SK-N-SH (cell line): Measurements from ENCODE around the gene NRBP1. TPM values are rescaled to one million over a fixed set of nuclear protein-coding genes. Genes with fewer than 3 reads are reported as not detected.

Experiments used
- CTCF ChIA-PET: fragments of 300-600, 350-600 bp; formaldehyde crosslinking; extraction: SDS; loops from one replicate; lab custom pipeline; 2021; lab: Yijun Ruan, JAX
- POLR2A ChIA-PET: fragments of 350-600 bp; sonication (Branson Sonifier 250); formaldehyde crosslinking; extraction: SDS; loops from one replicate; lab custom pipeline; 2020; ENCODE audit warnings: antibody characterized with exemption, inconsistent platforms; lab: Yijun Ruan, JAX
- DNase-seq: peaks from one replicate; pipeline ENCODE4 v3.0.0; 2012
- H2AFZ ChIP-seq: fragments of 200-600 bp; sonication (generic); 2 replicates; pipeline ENCODE4 v1.8.1; 2016; ENCODE audit warnings: antibody characterized with exemption, mild to moderate bottlenecking, low read depth
- H3F3A ChIP-seq: fragments of 200-600 bp; sonication (generic); replicated peaks from 2 replicates; pipeline ENCODE3; 2016; ENCODE audit warnings: antibody characterized with exemption, mild to moderate bottlenecking; ENCODE audit not compliant: insufficient read depth
- H3K27ac ChIP-seq, 2 experiments: fragments of 200-500 bp in 1 of 2; fragments of 200-600 bp in 1 of 2; sonication (Bioruptor generic) in 1 of 2; sonication (generic), shearing (Covaris generic) in 1 of 2; 2 replicates each; pipeline versions ENCODE4 v1.5.1 to v1.6.1; 2014 to 2016; ENCODE audit warnings: low read depth in 2 of 2, inconsistent platforms in 1 of 2, low read length in 1 of 2, mild to moderate bottlenecking in 1 of 2, mixed read lengths in 1 of 2
- H3K27me3 ChIP-seq: fragments of 200-600 bp; sonication (generic), shearing (Covaris generic); 2 replicates; pipeline ENCODE4 v1.6.1; 2016; ENCODE audit warnings: mixed run types; ENCODE audit not compliant: insufficient read depth
- H3K36me3 ChIP-seq, 2 experiments: fragments of 200-500 bp in 1 of 2; fragments of 200-600 bp in 1 of 2; sonication (Bioruptor generic) in 1 of 2; sonication (generic) in 1 of 2; replicated peaks in 1 of 2; 2 replicates each; pipeline versions ENCODE3 to v1.5.1; 2014 to 2016; ENCODE audit warnings: low read length in 1 of 2, mild to moderate bottlenecking in 1 of 2; ENCODE audit not compliant: insufficient read depth in 2 of 2, control insufficient read depth in 1 of 2
- H3K4me1 ChIP-seq, 2 experiments: fragments of 200-500 bp in 1 of 2; fragments of 200-600 bp in 1 of 2; sonication (Bioruptor generic) in 1 of 2; sonication (generic), shearing (Covaris generic) in 1 of 2; 2 replicates each; pipeline versions ENCODE4 v1.5.1 to v1.6.1; 2014 to 2016; ENCODE audit warnings: low read depth in 1 of 2, low read length in 1 of 2, mixed run types in 1 of 2; ENCODE audit not compliant: insufficient read depth in 2 of 2, control insufficient read depth in 1 of 2
- H3K4me2 ChIP-seq: fragments of 200-600 bp; sonication (generic), shearing (Covaris generic); 2 replicates; pipeline ENCODE4 v1.6.1; 2017; ENCODE audit warnings: mixed run types
- H3K4me3 ChIP-seq, 2 experiments: fragments of 200-500 bp in 1 of 2; fragments of 200-600 bp in 1 of 2; sonication (Bioruptor generic) in 1 of 2; sonication (generic), shearing (Covaris generic) in 1 of 2; 2 replicates each; pipeline versions ENCODE4 v1.5.1 to v1.8.1; 2014 to 2016; ENCODE audit warnings: low read depth in 2 of 2, inconsistent platforms in 1 of 2, low read length in 1 of 2, mild to moderate bottlenecking in 1 of 2, mixed read lengths in 1 of 2, moderate library complexity in 1 of 2
- H3K79me2 ChIP-seq: fragments of 200-600 bp; sonication (generic); 2 replicates; pipeline ENCODE4 v1.8.1; 2017; ENCODE audit warnings: mild to moderate bottlenecking; ENCODE audit not compliant: insufficient read depth
- H3K9ac ChIP-seq: fragments of 200-600 bp; sonication (generic); 2 replicates; pipeline ENCODE4 v1.6.1; 2017; ENCODE audit warnings: mixed run types
- H3K9me2 ChIP-seq: fragments of 200-600 bp; sonication (generic); 2 replicates; pipeline ENCODE4 v1.6.1; 2017; ENCODE audit warnings: mixed run types
- H3K9me3 ChIP-seq: fragments of 200-600 bp; sonication (generic); 2 replicates; pipeline ENCODE4 v1.6.1; 2017; ENCODE audit warnings: mixed run types, mild to moderate bottlenecking, moderate library complexity
- H4K20me1 ChIP-seq: fragments of 200-600 bp; sonication (generic); 2 replicates; pipeline ENCODE4 v1.6.1; 2017; ENCODE audit warnings: mild to moderate bottlenecking, mixed run types; ENCODE audit not compliant: insufficient read depth
- CTCF ChIP-seq: fragments of 200-600 bp; sonication (generic); IDR thresholded peaks from 2 replicates; pipeline ENCODE4 v1.6.1; 2017; ENCODE audit warnings: antibody characterized with exemption, mild to moderate bottlenecking, moderate library complexity
- EP300 ChIP-seq, 2 experiments: IDR thresholded peaks; 2 replicates each; pipeline versions ENCODE4 v1.4.0 to v1.6.1; 2012; ENCODE audit warnings: borderline replicate concordance in 1 of 2, low read depth in 1 of 2, low read length in 1 of 2
- FOXM1 ChIP-seq: IDR thresholded peaks from 2 replicates; pipeline ENCODE4 v1.4.0; 2012; ENCODE audit warnings: low read depth, mild to moderate bottlenecking
- GABPA ChIP-seq: IDR thresholded peaks from 2 replicates; pipeline ENCODE4 v1.4.0; 2012; ENCODE audit warnings: low read depth, mild to moderate bottlenecking
- IRF3 ChIP-seq: fragments of 150-350 bp; IDR thresholded peaks from 2 replicates; pipeline ENCODE4 v1.6.1; 2016; ENCODE audit warnings: mild to moderate bottlenecking, low read depth, low read length
- MXI1 ChIP-seq: IDR thresholded peaks from 2 replicates; pipeline ENCODE4 v1.6.1; 2012; ENCODE audit warnings: mild to moderate bottlenecking, low read depth, low read length, improper control_type of control experiment
- NFIC ChIP-seq: IDR thresholded peaks from 2 replicates; pipeline ENCODE4 v1.4.0; 2012; ENCODE audit warnings: borderline replicate concordance
- NRF1 ChIP-seq: IDR thresholded peaks from 2 replicates; pipeline ENCODE4 v1.6.1; 2012; ENCODE audit warnings: low read depth, mild to moderate bottlenecking, low read length
- POLR2AphosphoS5 ChIP-seq: IDR thresholded peaks from 2 replicates; pipeline ENCODE4 v1.6.1; 2012; ENCODE audit warnings: low read depth, low read length
- RAD21 ChIP-seq: IDR thresholded peaks from 2 replicates; pipeline ENCODE4 v1.6.1; 2012; ENCODE audit warnings: mild to moderate bottlenecking, low read length
- RCOR1 ChIP-seq: fragments of 150-350 bp; IDR thresholded peaks from 2 replicates; pipeline ENCODE4 v1.6.1; 2017; ENCODE audit warnings: antibody characterized with exemption, low read length
- REST ChIP-seq: IDR thresholded peaks from 2 replicates; pipeline ENCODE4 v1.6.1; 2012; ENCODE audit warnings: mild to moderate bottlenecking, low read depth, low read length, moderate library complexity
- RFX5 ChIP-seq: IDR thresholded peaks from 2 replicates; pipeline ENCODE4 v1.6.1; 2012; ENCODE audit warnings: mild to moderate bottlenecking, improper control_type of control experiment, low read length
- RXRA ChIP-seq: IDR thresholded peaks from 2 replicates; pipeline ENCODE4 v1.4.0; 2012; ENCODE audit warnings: low read depth, mild to moderate bottlenecking, borderline replicate concordance
- SIN3A ChIP-seq: IDR thresholded peaks from 2 replicates; pipeline ENCODE4 v1.6.1; 2012; ENCODE audit warnings: low read depth, mild to moderate bottlenecking, low read length, moderate library complexity, borderline replicate concordance
- TAF1 ChIP-seq: IDR thresholded peaks from 2 replicates; pipeline ENCODE4 v1.6.1; 2012; ENCODE audit warnings: low read depth, mild to moderate bottlenecking, low read length, moderate library complexity, borderline replicate concordance
- TEAD4 ChIP-seq: IDR thresholded peaks from 2 replicates; pipeline ENCODE4 v1.4.0; 2012; ENCODE audit warnings: mild to moderate bottlenecking, borderline replicate concordance; ENCODE audit not compliant: insufficient read depth
- USF1 ChIP-seq: IDR thresholded peaks from 2 replicates; pipeline ENCODE4 v1.4.0; 2012; ENCODE audit warnings: low read depth, borderline replicate concordance
- USF2 ChIP-seq: fragments of 150-350 bp; IDR thresholded peaks from 2 replicates; pipeline ENCODE4 v1.6.1; 2017; ENCODE audit warnings: antibody characterized with exemption, low read length, low read depth, borderline replicate concordance
- ZBTB33 ChIP-seq: IDR thresholded peaks from 2 replicates; pipeline ENCODE4 v1.4.0; 2012; ENCODE audit warnings: low read depth, borderline replicate concordance
- WGBS: methylation state at CpG from one replicate; pipeline ENCODE4 v1.1.6; 2017; ENCODE audit warnings: low lambda C conversion rate; 5-methylcytosine and 5-hydroxymethylcytosine counted together
- polyA plus RNA-seq, 3 experiments: library from polyadenylated mRNA; depleted of rRNA; stranded (reverse); fragments of >200 nt; gene quantifications; 2 replicates each; pipeline ENCODE4 v1.2.3, GENCODE V29; 2012

NRBP1 gene
- polyA plus RNA-seq, 1 of the 3 experiments (the other 2 are of a cell fraction), result 182 TPM

GRCh38 chr2:27446057-27446456 is 17.6 kb downstream of the NRBP1 start:
- Histone ChIP-seq H3K9me2 (no peaks in the 10 kb centered on the region), H2AFZ (no peak overlapping the region), H3F3A (no peaks in the 10 kb centered on the region), H3K27ac (no peak overlapping the region), H4K20me1 (no peaks in the 10 kb centered on the region), H3K79me2 (no peaks in the 10 kb centered on the region), H3K4me1 (no peaks in the 10 kb centered on the region), H3K9me3 (no peaks in the 10 kb centered on the region), H3K9ac (no peak overlapping the region), H3K4me3 (no peak overlapping the region), H3K4me2 (no peak overlapping the region), H3K36me3 (peaks cover 15 to 49% of the 10 kb centered on the region in 2 experiments), H3K27me3 (no peaks in the 10 kb centered on the region)
- ChIA-PET POLR2A (no interaction called here), CTCF (interaction anchor here (1.0 to 1.3 kb wide), 3 partner anchors 15 to 38 kb away, joined by 3 to 6 read pairs (median 3); partner anchors contain the start of gene PPM1G)
- TF ChIP-seq CTCF (no peak), RAD21 (no peak), NRF1 (no peak), USF2 (no peak), FOXM1 (no peak), REST (no peak), EP300 (IDR thresholded peaks at IDR 0.05; ENCODE audit: borderline replicate concordance in 1 of 2, low read depth in 1 of 2, low read length in 1 of 2) (no peak), MXI1 (no peak), SIN3A (no peak), RFX5 (no peak), NFIC (no peak), USF1 (no peak), RCOR1 (no peak), POLR2AphosphoS5 (no peak), GABPA (no peak), ZBTB33 (no peak), IRF3 (no peak), TAF1 (no peak), RXRA (no peak), TEAD4 (no peak)
- no peak for DNase-seq
- WGBS, result 95% methylated on average over 3 of the region's 3 CpGs
